HG03108 (cell line): Measurements from ENCODE around the gene RSPH1.

Source experiments
- ATAC-seq: cut with Tn5 transposase; IDR thresholded peaks from one replicate; pipeline ENCODE4 v1.9.1; 2021; ENCODE audit warnings: moderate library complexity; ENCODE audit not compliant: unreplicated experiment

The RSPH1 gene

GRCh38 chr21:42532466-42533181, 36.6 kb upstream of the RSPH1 start:
- ATAC-seq = no peak

- ATAC-seq = no peak
These were observed 35.7 kb upstream of the RSPH1 start for GRCh38 chr21:42531771-42532170.

- ATAC-seq = no peak
These were observed 34.1 kb upstream of the RSPH1 start for GRCh38 chr21:42530167-42530518.

- no peak for ATAC-seq
These were observed 31.6 kb upstream of the RSPH1 start for GRCh38 chr21:42527489-42528158.

- no peak for ATAC-seq
These were observed 31.1 kb upstream of the RSPH1 start for GRCh38 chr21:42527127-42527488.

GRCh38 chr21:42526379-42526727, 30.3 kb upstream of the RSPH1 start:
- no peak for ATAC-seq

GRCh38 chr21:42525676-42526378, 29.8 kb upstream of the RSPH1 start:
- ATAC-seq = no peak

GRCh38 chr21:42525029-42525581, 29.1 kb upstream of the RSPH1 start:
- no peak for ATAC-seq

GRCh38 chr21:42524341-42525028, 28.5 kb upstream of the RSPH1 start:
- peak; percentile 62 for ATAC-seq

- no peak for ATAC-seq
These were observed 27.9 kb upstream of the RSPH1 start for GRCh38 chr21:42523941-42524340.

- ATAC-seq = no peak
These were observed 27.2 kb upstream of the RSPH1 start for GRCh38 chr21:42523211-42523610.

- ATAC-seq = no peak
These were observed 26.7 kb upstream of the RSPH1 start for GRCh38 chr21:42522771-42523170.

GRCh38 chr21:42522271-42522670, 26.2 kb upstream of the RSPH1 start:
- ATAC-seq = no peak

GRCh38 chr21:42521805-42522204, 25.8 kb upstream of the RSPH1 start:
- ATAC-seq = no peak

GRCh38 chr21:42521384-42521783, 25.4 kb upstream of the RSPH1 start:
- ATAC-seq = no peak

- ATAC-seq = no peak
These were observed 24.7 kb upstream of the RSPH1 start for GRCh38 chr21:42520628-42521253.

- ATAC-seq = no peak
These were observed 22.6 kb upstream of the RSPH1 start for GRCh38 chr21:42518626-42519025.

GRCh38 chr21:42518215-42518614, 22.2 kb upstream of the RSPH1 start:
- no peak for ATAC-seq

- ATAC-seq = no peak
These were observed 19.9 kb upstream of the RSPH1 start for GRCh38 chr21:42515708-42516502.

- ATAC-seq = no peak
These were observed 18.8 kb upstream of the RSPH1 start for GRCh38 chr21:42514883-42515228.
